KOPT-K1 (cell line): Measurements from ENCODE around the gene NLGN1.

ENCODE experiments used
- H3K27ac ChIP-seq: fragments of 200-600 bp; sonication (generic); 2 replicates; pipeline ENCODE4 v1.5.1; 2016; ENCODE audit warnings: antibody characterized with exemption, mild to moderate bottlenecking, low read depth, low read length; ENCODE audit not compliant: poor library complexity, severe bottlenecking
- H3K36me3 ChIP-seq: fragments of 200-600 bp; sonication (generic); 2 replicates; pipeline ENCODE4 v1.5.1; 2017; ENCODE audit warnings: antibody characterized with exemption, mild to moderate bottlenecking, low read length, moderate library complexity; ENCODE audit not compliant: insufficient read depth
- H3K9me3 ChIP-seq: fragments of 200-600 bp; sonication (generic); 2 replicates; pipeline ENCODE4 v1.5.1; 2017; ENCODE audit warnings: antibody characterized with exemption, low read length, mild to moderate bottlenecking; ENCODE audit not compliant: insufficient read depth, poor library complexity, severe bottlenecking

NLGN1 gene

DNA sequence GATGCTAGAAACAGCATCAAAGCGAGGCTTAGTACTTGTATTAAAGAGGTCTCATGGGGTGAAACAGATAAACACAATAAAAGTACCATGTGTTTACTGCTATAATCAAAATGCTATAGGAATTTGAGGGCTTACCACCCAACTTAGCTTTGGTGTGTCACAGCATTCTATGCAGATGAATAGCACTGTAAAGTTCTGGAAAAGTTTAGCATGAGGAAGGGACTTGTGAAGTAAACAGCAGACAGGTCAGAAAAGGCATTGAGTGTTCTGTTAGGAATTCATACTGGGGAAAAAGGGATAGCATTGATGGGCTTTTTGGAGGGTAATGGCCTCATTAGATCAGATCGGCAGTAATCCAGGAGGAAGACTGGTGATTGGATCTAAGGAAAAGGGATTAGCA is 505.3 kb downstream of the NLGN1 start:
- no peaks in the 10 kb centered on the region for H3K9me3 ChIP-seq
- H3K27ac ChIP-seq, result no peak overlapping the region
- H3K36me3 ChIP-seq, result no peaks in the 10 kb centered on the region

DNA sequence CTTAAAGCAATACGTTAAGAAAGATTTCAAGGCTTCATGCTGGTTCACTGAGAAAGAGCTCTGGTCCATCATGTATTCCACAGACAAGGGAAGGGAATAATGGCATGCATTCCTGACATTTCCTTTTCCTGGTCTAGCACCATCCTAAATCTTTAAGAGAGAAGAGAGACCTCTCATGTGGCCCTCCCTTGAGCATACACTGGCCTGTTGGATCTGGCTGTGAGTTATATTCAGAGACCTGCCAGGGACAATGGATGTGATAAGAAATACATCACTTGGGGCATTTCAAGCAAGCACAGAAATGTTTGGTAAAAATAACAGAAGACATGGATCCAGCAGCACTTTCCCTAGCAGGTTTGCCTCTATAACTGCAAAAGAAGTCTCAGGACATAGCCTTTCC is 507.8 kb downstream of the NLGN1 start:
- no peak overlapping the region for H3K27ac ChIP-seq
- no peaks in the 10 kb centered on the region for H3K9me3 ChIP-seq
- no peaks in the 10 kb centered on the region for H3K36me3 ChIP-seq

DNA sequence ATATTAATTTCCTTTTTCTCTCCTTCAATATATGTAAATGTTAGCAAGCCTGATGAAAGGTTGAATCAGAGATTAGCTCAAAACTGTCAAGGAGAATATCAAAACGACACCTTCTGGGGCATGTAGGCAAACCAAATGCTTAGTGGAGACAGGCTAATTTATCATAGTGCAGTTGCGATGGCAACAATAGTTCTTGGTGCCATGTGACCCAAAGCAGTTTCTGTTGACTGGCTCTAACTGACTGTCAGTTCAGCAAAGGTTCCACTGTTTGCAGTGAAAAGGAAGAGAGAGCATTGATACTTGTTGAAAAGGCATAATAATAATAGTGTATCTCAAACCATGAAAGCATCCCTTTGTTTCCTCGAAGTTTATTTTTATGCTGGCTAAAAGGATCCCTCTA is 513.9 kb downstream of the NLGN1 start:
- Histone ChIP-seq H3K27ac (no peak overlapping the region), H3K9me3 (no peaks in the 10 kb centered on the region), H3K36me3 (no peaks in the 10 kb centered on the region)

DNA sequence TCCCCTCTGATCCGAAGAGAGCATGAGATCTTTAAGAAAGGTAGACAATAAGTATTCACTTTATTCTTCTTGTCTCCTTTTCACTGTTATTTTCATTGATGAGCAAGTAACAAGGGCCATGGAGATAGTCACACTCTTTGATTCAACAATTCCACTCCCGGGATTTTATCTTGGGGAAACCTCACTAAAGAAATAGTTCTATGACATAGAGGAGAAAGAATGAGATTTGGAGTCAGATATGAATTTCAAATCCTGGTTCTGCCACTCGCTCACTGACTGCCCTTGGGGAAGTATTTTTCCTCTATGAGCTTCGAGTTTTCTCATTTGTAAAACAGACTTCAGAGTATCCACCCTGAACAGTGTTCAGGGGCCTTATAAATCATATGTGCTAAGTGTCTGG is 514.6 kb downstream of the NLGN1 start:
- no peaks in the 10 kb centered on the region for H3K36me3 ChIP-seq

DNA sequence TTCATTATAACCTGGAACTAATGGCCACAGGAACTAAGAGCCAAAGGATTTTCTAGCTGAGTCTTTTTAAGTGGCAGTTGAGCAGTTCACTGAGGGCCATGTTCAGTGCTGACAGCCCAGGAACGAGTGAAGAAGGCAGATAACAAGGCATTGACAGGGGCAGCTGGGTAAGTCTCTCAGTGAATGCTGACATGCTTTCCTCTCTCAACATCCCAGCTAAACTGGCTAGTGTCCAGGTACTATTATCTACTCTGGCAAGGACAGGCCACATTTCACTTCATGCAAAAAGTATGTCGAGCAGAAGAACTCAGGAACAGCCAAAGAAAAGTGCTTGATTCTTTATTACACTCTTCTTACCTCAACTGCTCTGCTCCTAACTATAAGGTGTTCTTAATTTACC is 515.9 kb downstream of the NLGN1 start:
- Histone ChIP-seq H3K27ac (no peak overlapping the region), H3K9me3 (no peaks in the 10 kb centered on the region), H3K36me3 (no peaks in the 10 kb centered on the region)

More for the DNA sequence above, 514.6 kb downstream of the NLGN1 start:
- Histone ChIP-seq H3K9me3 (no peaks in the 10 kb centered on the region), H3K27ac (no peak overlapping the region)

DNA sequence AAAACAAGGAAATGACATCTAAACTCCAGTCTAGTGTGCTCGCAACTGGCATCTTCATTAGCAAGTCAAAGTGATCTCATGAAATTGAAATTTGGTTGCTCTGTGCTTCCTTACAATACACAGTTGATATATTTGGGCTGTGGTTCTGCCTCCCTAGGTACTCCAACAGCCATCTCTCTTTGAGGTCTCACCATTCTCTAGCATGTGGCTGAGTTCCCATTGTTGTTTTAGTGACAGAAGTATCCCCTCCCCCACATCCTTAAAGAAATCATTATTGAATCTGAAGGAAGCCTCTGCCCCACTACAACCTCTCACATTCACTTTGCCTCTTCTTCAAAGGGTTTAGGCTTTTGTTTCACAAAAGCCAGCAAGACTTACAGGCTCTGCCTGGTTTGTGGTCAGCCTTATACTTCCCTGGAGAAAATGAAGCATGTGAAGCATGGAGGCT is 516.5 kb downstream of the NLGN1 start:
- H3K36me3 ChIP-seq, result no peaks in the 10 kb centered on the region
- no peak overlapping the region for H3K27ac ChIP-seq
- H3K9me3 ChIP-seq, result no peaks in the 10 kb centered on the region

DNA sequence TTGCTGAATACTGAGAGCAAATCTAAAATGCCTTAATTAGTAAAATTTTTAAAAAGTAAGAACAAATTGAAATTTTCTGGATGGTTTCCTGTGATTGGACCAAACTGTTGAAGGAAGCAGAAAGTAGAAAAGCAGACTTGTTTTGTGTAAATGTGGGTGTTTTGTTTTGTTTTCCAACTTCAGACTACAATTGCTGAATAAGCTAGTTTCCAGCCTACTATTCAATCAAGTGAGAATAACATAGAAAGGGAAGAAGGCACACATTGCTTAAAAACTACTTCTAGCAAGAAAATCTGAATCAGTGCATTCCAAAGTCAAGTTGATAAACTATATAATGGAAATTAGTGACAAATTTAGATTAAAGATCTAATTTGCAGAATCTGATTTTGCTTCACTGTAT is 519.3 kb downstream of the NLGN1 start:
- Histone ChIP-seq H3K9me3 (no peaks in the 10 kb centered on the region), H3K36me3 (no peaks in the 10 kb centered on the region), H3K27ac (no peak overlapping the region)

DNA sequence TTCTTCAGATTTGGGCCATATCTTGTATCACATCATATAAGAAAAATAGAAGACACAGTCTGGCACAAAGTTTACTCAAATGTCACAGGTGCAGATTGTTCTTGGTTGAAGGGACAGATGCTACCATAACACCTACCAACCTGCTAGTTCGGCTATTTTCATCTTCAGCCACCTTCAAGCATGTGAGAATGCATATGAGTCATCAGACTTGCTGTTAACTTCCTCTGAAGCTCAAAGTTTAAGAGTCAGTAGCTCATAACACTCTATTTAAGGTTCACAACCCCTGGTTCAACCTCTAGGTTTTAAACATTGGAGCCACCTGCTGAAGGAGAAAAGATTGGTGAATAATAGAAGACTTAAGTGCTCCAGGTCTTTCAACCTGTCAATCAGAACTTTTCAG is 522.8 kb downstream of the NLGN1 start:
- Histone ChIP-seq H3K36me3 (no peaks in the 10 kb centered on the region), H3K9me3 (no peaks in the 10 kb centered on the region), H3K27ac (no peak overlapping the region)

DNA sequence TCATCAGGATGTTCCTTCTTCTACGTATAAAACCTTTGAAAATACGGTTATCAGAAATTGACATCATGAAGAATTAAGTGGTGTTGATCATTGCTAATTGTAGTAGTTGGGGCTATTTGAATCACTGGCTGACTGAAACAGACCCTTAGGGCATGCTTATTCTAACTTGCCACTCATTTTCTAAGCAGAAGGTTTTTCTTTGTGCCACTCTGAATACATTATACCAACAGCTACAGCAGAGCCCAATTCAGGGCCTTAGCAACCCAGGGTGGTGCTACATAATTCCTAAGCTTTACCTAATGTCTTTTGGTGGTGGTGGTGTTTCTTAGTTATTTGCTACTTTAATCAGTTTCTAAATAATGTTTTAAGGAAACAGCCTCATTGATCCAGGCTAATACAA is 524.2 kb downstream of the NLGN1 start:
- no peak overlapping the region for H3K27ac ChIP-seq

DNA sequence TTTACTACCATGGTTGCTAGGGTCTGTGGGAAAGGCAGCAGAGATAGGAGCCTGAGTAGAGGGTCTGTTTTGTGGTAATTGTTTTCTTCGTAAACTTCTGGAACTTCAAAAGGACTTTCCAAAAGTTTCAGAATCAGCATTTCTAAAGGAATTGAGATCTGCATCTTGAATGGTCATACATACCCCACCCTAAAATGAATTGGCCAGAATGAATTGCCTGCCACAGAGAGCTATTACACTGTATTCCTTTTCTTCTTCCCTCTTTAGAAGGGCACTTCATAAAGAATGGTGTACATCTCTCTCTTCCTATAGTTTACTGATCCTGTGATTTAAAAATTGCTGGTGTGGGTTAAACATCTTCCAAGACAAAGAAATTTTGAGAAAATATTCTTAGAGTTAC is 525.7 kb downstream of the NLGN1 start:
- H3K36me3 ChIP-seq, result no peaks in the 10 kb centered on the region
- H3K27ac ChIP-seq, result no peak overlapping the region
- no peaks in the 10 kb centered on the region for H3K9me3 ChIP-seq

More for the DNA sequence above, 524.2 kb downstream of the NLGN1 start:
- no peaks in the 10 kb centered on the region for H3K9me3 ChIP-seq
- no peaks in the 10 kb centered on the region for H3K36me3 ChIP-seq

DNA sequence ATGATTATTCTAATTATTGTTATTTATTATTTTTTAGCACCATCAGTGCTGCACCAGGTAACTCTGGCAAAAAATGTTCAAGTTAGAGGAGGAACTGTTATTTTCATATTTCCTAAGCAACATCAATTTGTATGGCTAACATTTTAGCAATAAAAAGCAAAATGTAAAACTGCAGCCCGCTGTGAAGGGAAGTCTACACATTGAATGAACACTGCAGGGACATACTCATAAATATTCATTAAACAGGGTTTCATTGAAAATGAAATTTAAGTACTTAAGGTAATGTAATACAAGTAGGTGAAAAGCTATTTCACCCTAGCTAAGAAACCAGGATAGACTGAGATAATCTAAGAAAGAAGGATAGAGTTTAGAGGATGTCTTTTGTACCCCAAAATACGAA is 532.7 kb downstream of the NLGN1 start:
- no peaks in the 10 kb centered on the region for H3K9me3 ChIP-seq
- H3K27ac ChIP-seq, result no peak overlapping the region
- H3K36me3 ChIP-seq, result no peaks in the 10 kb centered on the region

DNA sequence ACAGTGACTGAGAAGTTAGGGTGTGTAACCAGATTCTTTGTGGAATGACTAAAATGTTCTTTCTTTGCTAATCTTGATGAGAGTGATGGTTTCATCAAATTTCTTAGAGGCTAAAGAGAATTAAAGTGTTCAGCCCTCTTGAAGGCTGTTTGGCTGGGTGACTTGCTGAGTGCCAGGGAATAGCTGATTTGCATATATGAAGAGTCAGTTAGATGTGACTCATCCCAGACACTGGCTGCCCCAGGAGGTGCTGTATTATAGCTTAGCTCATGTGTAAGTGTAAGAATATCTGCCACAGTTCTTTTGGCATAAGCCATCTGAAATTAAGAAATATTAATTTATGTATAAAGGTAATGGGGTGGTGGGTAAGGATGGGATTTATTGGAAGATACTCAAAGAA is 535.1 kb downstream of the NLGN1 start:
- H3K9me3 ChIP-seq, result no peaks in the 10 kb centered on the region
- no peak overlapping the region for H3K27ac ChIP-seq
- H3K36me3 ChIP-seq, result no peaks in the 10 kb centered on the region

DNA sequence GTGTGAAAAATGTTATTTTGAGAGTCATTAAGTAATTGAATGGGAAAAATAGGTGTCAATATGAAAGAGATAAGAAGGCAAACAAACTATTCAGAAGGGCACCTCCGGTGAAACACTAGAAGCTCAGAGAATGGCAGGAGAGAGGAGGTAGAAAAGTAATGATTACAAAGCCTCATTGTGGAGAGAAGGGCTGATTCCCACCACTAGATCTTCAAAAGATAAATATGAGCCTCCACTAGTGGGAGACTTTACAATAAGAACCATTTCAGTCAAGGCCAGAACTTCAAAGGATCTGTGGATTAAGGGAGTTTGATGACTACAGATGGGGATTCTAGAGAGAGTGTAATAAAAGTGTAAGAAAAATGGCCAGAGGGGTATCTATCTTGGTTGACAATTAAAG is 535.6 kb downstream of the NLGN1 start:
- no peaks in the 10 kb centered on the region for H3K9me3 ChIP-seq
- H3K27ac ChIP-seq, result no peak overlapping the region

DNA sequence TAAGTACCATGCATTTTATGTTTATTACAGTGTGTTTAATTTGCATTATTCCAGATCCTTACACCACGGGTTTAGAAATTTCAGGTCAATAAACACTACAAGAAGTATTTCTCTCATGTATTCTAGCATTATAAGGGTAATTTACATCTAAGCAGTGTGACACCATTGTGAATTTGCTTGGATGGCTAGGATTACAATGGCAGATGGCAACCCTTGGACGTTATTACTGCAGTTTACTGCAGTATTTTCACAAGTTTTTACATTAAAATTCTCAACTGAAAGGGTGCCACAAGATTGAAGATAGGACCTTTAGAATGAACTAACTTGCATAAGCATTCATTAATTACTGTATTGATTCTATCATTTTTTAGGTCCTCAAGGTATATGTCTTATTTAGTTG is 538.8 kb downstream of the NLGN1 start:
- H3K9me3 ChIP-seq, result no peaks in the 10 kb centered on the region
- no peak overlapping the region for H3K27ac ChIP-seq
- no peaks in the 10 kb centered on the region for H3K36me3 ChIP-seq

More for the DNA sequence above, 535.6 kb downstream of the NLGN1 start:
- no peaks in the 10 kb centered on the region for H3K36me3 ChIP-seq

DNA sequence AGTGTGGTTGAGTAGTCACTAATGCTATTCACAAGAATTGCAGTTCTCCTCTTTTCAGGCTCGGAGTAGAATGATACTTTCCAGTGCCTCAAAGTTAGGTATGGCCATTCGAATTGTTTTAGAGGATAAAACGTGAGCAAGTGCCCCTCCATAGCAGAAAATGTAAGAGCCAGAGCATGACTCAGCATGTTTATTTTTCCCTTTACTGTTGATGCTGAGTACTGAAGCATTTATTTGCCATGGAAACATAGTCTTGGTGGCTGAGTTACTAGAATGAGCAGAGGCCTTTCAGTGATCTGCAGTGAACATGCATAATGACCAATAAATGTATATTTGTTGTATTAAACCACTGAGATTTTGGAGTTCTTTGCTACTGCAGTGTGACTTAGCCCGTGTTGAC is 540.6 kb downstream of the NLGN1 start:
- Histone ChIP-seq H3K27ac (no peak overlapping the region), H3K9me3 (no peaks in the 10 kb centered on the region), H3K36me3 (no peaks in the 10 kb centered on the region)

DNA sequence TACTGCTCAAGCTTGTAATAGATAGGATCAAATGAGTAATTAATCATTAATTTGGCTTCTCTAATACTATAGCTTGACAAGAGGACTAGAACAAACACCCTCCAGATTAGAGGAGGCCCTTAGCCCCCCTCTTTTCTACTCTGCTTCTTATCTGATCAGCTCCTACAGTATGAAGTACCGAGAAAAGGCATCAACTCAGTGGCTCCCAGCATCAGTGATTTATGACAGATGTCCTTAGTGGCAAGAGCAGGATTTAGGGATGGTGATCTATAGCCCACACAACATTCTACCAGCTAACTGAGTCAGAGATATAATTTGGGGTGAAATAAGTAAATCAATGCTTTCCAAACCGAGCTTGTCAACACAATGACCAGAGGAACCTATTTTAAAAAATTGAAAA is 541.1 kb downstream of the NLGN1 start:
- H3K36me3 ChIP-seq, result no peaks in the 10 kb centered on the region
- no peak overlapping the region for H3K27ac ChIP-seq
- H3K9me3 ChIP-seq, result no peaks in the 10 kb centered on the region

DNA sequence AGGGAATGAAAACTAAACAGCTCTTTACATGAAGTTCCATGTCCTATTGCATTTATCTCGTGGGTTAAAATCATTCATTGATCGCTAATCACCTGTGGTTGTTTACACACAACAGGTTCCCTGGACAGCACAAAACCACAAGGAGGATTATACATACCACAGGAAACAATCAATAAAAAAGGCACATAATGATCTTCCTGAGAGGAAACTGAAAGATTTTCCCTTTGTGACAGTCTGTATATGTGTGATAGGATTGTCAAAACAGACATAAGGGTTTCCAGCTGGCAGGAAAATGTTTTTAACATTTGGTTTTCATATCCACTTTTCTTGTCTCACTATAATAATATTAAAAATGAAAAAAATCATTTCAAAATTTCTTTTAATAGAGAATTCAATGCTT is 541.8 kb downstream of the NLGN1 start:
- H3K36me3 ChIP-seq, result no peaks in the 10 kb centered on the region
- H3K9me3 ChIP-seq, result no peaks in the 10 kb centered on the region
- H3K27ac ChIP-seq, result no peak overlapping the region
